ENCODE data around the gene EPB42. TPM values are rescaled to one million over a fixed set of nuclear protein-coding genes. Genes with fewer than 3 reads are reported as not detected.

The EPB42 gene
- total and polyA plus RNA-seq, 8 donors, result 1.3 TPM; not detected in 7

GRCh38 chr15:43235536-43235935, 14.7 kb upstream of the EPB42 start:
- intact Hi-C loops (cut with DNase I; ENCODE audit: low total_unique reads), result no loop called here
- Histone ChIP-seq H3K36me3 (no peaks in the 10 kb centered on the region), H3K27me3 (peaks cover 0 to 15% (median 0%) of the 10 kb centered on the region in 3 donors), H3K4me1 (no peaks in the 10 kb centered on the region), H3K4me3 (no peak overlapping the region), H3K27ac (no peak overlapping the region), H3K9me3 (no peaks in the 10 kb centered on the region)
- TF ChIP-seq POLR2AphosphoS5 (IDR thresholded peaks at IDR 0.05), result no peak
- no peak for TF ChIP-seq CTCF (IDR thresholded peaks at IDR 0.05)
- no peak for TF ChIP-seq EP300 (IDR thresholded peaks at IDR 0.05)
- TF ChIP-seq POLR2A (IDR thresholded peaks at IDR 0.05), result no peak
- WGBS, 5 donors, result 88 to 98% (median 96%) methylated on average over 5 to 6 of the region's 6 CpGs
- DNase-seq, result no peak

GRCh38 chr15:43232289-43232874, 11.6 kb upstream of the EPB42 start:
- DNase-seq, result no peak
- Histone ChIP-seq H3K4me3 (no peak overlapping the region), H3K4me1 (no peaks in the 10 kb centered on the region), H3K27ac (no peak overlapping the region), H3K27me3 (peaks cover 0 to 10% (median 0%) of the 10 kb centered on the region in 3 donors), H3K9me3 (no peaks in the 10 kb centered on the region), H3K36me3 (no peaks in the 10 kb centered on the region)
- TF ChIP-seq EP300 (IDR thresholded peaks at IDR 0.05), result no peak
- TF ChIP-seq POLR2AphosphoS5 (IDR thresholded peaks at IDR 0.05), result no peak
- no peak for TF ChIP-seq CTCF (IDR thresholded peaks at IDR 0.05)
- TF ChIP-seq POLR2A (IDR thresholded peaks at IDR 0.05), result no peak
- WGBS, 5 donors, result 74 to 87% (median 82%) methylated on average over 3 of the region's 3 CpGs
- intact Hi-C loops (cut with DNase I; ENCODE audit: low total_unique reads), result no loop called here

- H3K27me3 ChIP-seq, result peaks cover 0 to 15% (median 0%) of the 10 kb centered on the region in 3 donors
- no peaks in the 10 kb centered on the region for H3K36me3 ChIP-seq
- 51 to 63% (median 59%) methylated on average over 2 of the region's 2 CpGs for WGBS, 5 donors
- no peak overlapping the region for H3K27ac ChIP-seq
- no peak overlapping the region for H3K4me3 ChIP-seq
- DNase-seq, result no peak
- H3K4me1 ChIP-seq, result no peaks in the 10 kb centered on the region
- intact Hi-C loops (cut with DNase I; ENCODE audit: low total_unique reads), result no loop called here
- no peaks in the 10 kb centered on the region for H3K9me3 ChIP-seq
- TF ChIP-seq EP300 (IDR thresholded peaks at IDR 0.05) (no peak), POLR2AphosphoS5 (IDR thresholded peaks at IDR 0.05) (no peak), CTCF (IDR thresholded peaks at IDR 0.05) (no peak), POLR2A (IDR thresholded peaks at IDR 0.05) (no peak)
Observed at GRCh38 chr15:43230640-43231115, 9.9 kb upstream of the EPB42 start.

GRCh38 chr15:43229977-43230376, 9.2 kb upstream of the EPB42 start:
- no peaks in the 10 kb centered on the region for H3K36me3 ChIP-seq
- no peak for DNase-seq
- intact Hi-C loops (cut with DNase I; ENCODE audit: low total_unique reads), result loop anchor here (5.0 kb wide), 1 partner anchor 57 kb away; no protein-coding TSS in a partner anchor
- H3K4me3 ChIP-seq, result no peak overlapping the region
- H3K9me3 ChIP-seq, result no peaks in the 10 kb centered on the region
- peaks cover 0 to 10% (median 0%) of the 10 kb centered on the region in 3 donors for H3K27me3 ChIP-seq
- no peak for TF ChIP-seq CTCF (IDR thresholded peaks at IDR 0.05)
- TF ChIP-seq POLR2A (IDR thresholded peaks at IDR 0.05), result no peak
- TF ChIP-seq POLR2AphosphoS5 (IDR thresholded peaks at IDR 0.05), result no peak
- TF ChIP-seq EP300 (IDR thresholded peaks at IDR 0.05), result no peak
- H3K4me1 ChIP-seq, result no peaks in the 10 kb centered on the region
- 75 to 83% (median 79%) methylated on average over 5 of the region's 5 CpGs for WGBS, 5 donors
- H3K27ac ChIP-seq, result no peak overlapping the region

All from stomach (tissue), 9 donors.